ENCODE measurements around the gene TBC1D2. TPM values are rescaled to one million over a fixed set of nuclear protein-coding genes. Genes with fewer than 3 reads are reported as not detected.

The TBC1D2 gene
- polyA plus RNA-seq, 2 of the 4 experiments (the other 2 are of a cell fraction), result 3.3 to 7.3 TPM

DNA sequence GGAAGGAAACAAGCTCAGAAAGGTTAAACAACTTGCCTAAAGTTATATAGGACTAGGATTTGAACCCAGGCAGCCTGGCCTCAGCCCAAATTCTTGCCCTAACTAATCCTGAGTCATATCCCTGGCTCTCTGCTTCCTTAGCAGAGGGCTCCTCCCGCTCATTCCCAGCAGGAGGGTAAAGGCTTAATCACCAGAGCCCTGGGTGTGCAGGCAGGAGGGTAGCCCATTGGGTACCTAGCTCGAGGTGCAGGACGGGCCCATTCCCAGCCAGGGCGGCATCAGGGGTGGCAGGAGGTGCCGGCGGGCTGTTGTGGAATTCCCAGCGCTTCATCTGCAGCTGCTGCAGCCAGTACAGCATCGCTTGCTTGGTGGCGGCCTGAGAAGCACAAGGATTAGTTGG is 3.9 kb downstream of the TBC1D2 start (continued):
- TF ChIP-seq HOXA7 (CRISPR knock-in tag; IDR thresholded peaks at IDR 0.05), result no peak
- TF ChIP-seq FOSL2 (IDR thresholded peaks at IDR 0.05), result 0 out of 2 replicates have a peak, but pooled peaks have one; percentile 23
- TF ChIP-seq FOSL2 (CRISPR knock-in tag; IDR thresholded peaks at IDR 0.05), result peak; percentile 69
- TF ChIP-seq ZFP36 (IDR thresholded peaks at IDR 0.05; ENCODE audit: borderline replicate concordance, partially characterized antibody), result no peak
- TF ChIP-seq EHF (CRISPR knock-in tag; IDR thresholded peaks at IDR 0.05), result no peak
- TF ChIP-seq PHF8 (IDR thresholded peaks at IDR 0.05; ENCODE audit: borderline replicate concordance, low read depth), result no peak
- TF ChIP-seq JUN (IDR thresholded peaks at IDR 0.05), result no peak
- TF ChIP-seq, protein P1, sequence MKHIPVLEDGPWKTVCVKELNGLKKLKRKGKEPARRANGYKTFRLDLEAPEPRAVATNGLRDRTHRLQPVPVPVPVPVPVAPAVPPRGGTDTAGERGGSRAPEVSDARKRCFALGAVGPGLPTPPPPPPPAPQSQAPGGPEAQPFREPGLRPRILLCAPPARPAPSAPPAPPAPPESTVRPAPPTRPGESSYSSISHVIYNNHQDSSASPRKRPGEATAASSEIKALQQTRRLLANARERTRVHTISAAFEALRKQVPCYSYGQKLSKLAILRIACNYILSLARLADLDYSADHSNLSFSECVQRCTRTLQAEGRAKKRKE (CRISPR knock-in tag; IDR thresholded peaks at IDR 0.05; ENCODE audit: low read depth), result no peak
- TF ChIP-seq CHD4 (IDR thresholded peaks at IDR 0.05; ENCODE audit: borderline replicate concordance), result no peak
- TF ChIP-seq, protein P2, sequence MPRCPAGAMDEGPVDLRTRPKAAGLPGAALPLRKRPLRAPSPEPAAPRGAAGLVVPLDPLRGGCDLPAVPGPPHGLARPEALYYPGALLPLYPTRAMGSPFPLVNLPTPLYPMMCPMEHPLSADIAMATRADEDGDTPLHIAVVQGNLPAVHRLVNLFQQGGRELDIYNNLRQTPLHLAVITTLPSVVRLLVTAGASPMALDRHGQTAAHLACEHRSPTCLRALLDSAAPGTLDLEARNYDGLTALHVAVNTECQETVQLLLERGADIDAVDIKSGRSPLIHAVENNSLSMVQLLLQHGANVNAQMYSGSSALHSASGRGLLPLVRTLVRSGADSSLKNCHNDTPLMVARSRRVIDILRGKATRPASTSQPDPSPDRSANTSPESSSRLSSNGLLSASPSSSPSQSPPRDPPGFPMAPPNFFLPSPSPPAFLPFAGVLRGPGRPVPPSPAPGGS (IDR thresholded peaks at IDR 0.05), result no peak
- TF ChIP-seq POLR2A (IDR thresholded peaks at IDR 0.05; ENCODE audit: low read length), result no peak
- TF ChIP-seq NFE2L2 (conservative IDR thresholded peaks at IDR 0.05; ENCODE audit: low read length), result no peak
- TF ChIP-seq, protein P3, sequence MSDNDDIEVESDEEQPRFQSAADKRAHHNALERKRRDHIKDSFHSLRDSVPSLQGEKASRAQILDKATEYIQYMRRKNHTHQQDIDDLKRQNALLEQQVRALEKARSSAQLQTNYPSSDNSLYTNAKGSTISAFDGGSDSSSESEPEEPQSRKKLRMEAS (IDR thresholded peaks at IDR 0.05), result peak; percentile 29; the same call in 1 of the 2 replicates
- TF ChIP-seq SMC3 (IDR thresholded peaks at IDR 0.05), result no peak
- no peak for TF ChIP-seq TFCP2L1 (CRISPR knock-in tag; IDR thresholded peaks at IDR 0.05)
- TF ChIP-seq, protein P4, sequence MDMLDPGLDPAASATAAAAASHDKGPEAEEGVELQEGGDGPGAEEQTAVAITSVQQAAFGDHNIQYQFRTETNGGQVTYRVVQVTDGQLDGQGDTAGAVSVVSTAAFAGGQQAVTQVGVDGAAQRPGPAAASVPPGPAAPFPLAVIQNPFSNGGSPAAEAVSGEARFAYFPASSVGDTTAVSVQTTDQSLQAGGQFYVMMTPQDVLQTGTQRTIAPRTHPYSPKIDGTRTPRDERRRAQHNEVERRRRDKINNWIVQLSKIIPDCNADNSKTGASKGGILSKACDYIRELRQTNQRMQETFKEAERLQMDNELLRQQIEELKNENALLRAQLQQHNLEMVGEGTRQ (IDR thresholded peaks at IDR 0.05), result no peak

DNA sequence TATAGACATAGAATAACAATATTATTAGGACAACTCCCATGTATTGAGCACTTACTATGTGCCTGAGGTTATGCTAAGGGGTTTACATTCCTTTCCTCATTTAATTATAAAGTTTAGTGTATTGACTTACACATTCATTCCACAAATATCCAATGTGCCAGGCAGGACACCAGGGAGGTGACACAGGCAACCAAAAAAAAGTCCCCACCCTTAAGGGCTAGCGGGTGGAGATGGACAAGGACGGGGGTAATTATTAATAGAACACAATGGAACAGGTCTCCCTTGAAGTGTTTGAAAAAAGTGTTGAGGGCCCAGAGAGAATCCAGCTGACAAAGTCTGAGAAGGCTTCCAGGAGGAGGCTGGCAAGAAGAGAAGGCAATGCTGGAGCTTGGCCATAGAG is 5.7 kb downstream of the TBC1D2 start:
- no peak for FAIRE-seq
- DNase-seq (ENCODE audit: low read depth in 1 of 2, low spot score in 1 of 2), result no peak
- peak overlapping the region; percentile 68 to 86 for H3K27ac ChIP-seq
- no peaks in the 10 kb centered on the region for H3K9me3 ChIP-seq
- H3K4me3 ChIP-seq, result no peak overlapping the region
- ChIA-PET CTCF (interaction anchor here (2.5 kb wide), 1 partner anchor 27 kb away, joined by 10 read pairs; no protein-coding TSS in a partner anchor), POLR2A (no interaction called here)
- 41% methylated on average over 2 of the region's 2 CpGs for WGBS (ENCODE audit: missing lambda C conversion rate)
- no peak for TF ChIP-seq PHF8 (IDR thresholded peaks at IDR 0.05; ENCODE audit: borderline replicate concordance, low read depth)
- no peak for TF ChIP-seq MAZ (IDR thresholded peaks at IDR 0.05; ENCODE audit: borderline replicate concordance, low read depth, low read length)
- no peak for TF ChIP-seq HDAC2 (IDR thresholded peaks at IDR 0.05)
- TF ChIP-seq, protein P5, sequence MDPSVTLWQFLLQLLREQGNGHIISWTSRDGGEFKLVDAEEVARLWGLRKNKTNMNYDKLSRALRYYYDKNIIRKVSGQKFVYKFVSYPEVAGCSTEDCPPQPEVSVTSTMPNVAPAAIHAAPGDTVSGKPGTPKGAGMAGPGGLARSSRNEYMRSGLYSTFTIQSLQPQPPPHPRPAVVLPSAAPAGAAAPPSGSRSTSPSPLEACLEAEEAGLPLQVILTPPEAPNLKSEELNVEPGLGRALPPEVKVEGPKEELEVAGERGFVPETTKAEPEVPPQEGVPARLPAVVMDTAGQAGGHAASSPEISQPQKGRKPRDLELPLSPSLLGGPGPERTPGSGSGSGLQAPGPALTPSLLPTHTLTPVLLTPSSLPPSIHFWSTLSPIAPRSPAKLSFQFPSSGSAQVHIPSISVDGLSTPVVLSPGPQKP (IDR thresholded peaks at IDR 0.05; ENCODE audit: low read depth, low read length), result no peak
- TF ChIP-seq, protein P6, sequence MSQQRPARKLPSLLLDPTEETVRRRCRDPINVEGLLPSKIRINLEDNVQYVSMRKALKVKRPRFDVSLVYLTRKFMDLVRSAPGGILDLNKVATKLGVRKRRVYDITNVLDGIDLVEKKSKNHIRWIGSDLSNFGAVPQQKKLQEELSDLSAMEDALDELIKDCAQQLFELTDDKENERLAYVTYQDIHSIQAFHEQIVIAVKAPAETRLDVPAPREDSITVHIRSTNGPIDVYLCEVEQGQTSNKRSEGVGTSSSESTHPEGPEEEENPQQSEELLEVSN (IDR thresholded peaks at IDR 0.05; ENCODE audit: borderline replicate concordance, low read depth), result no peak
- no peak for TF ChIP-seq MAFK (IDR thresholded peaks at IDR 0.05; ENCODE audit: partially characterized antibody)
- TF ChIP-seq, protein P7, sequence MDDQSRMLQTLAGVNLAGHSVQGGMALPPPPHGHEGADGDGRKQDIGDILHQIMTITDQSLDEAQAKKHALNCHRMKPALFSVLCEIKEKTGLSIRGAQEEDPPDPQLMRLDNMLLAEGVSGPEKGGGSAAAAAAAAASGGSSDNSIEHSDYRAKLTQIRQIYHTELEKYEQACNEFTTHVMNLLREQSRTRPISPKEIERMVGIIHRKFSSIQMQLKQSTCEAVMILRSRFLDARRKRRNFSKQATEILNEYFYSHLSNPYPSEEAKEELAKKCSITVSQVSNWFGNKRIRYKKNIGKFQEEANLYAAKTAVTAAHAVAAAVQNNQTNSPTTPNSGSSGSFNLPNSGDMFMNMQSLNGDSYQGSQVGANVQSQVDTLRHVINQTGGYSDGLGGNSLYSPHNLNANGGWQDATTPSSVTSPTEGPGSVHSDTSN (IDR thresholded peaks at IDR 0.05), result no peak
- no peak for ATAC-seq
- H3K4me1 ChIP-seq, result peaks cover 81% of the 10 kb centered on the region
- peak overlapping the region; percentile 32 for H3K4me2 ChIP-seq

All from A549 (cell line).